Bronchial epithelial cell (primary cell): Measurements from ENCODE around the gene CRYGN. TPM values are rescaled to one million over a fixed set of nuclear protein-coding genes. Genes with fewer than 3 reads are reported as not detected.

Source experiments
- DNase-seq: peaks from one replicate; pipeline ENCODE4 v3.0.0-alpha.2; 2010; ENCODE audit warnings: low read depth
- FAIRE-seq: peaks from 2 replicates; lab custom pipeline; 2011; peaks lifted over from hg19 to GRCh38; lab: Jason Lieb, UNC
- H3K27me3 ChIP-seq: 2 replicates; pipeline ENCODE4 v1.5.1; 2011; ENCODE audit warnings: low read length; ENCODE audit not compliant: control insufficient read depth, insufficient read depth
- H3K36me3 ChIP-seq: 2 replicates; pipeline ENCODE4 v1.5.1; 2011; ENCODE audit warnings: low read length; ENCODE audit not compliant: control insufficient read depth, insufficient read depth
- H3K4me3 ChIP-seq: 2 replicates; pipeline ENCODE4 v1.5.1; 2011; ENCODE audit warnings: mild to moderate bottlenecking, low read depth, low read length, control low read depth
- CTCF ChIP-seq: IDR thresholded peaks from 2 replicates; pipeline ENCODE4 v1.5.1; 2011; ENCODE audit warnings: mild to moderate bottlenecking, moderate library complexity, low read length, control low read depth, inconsistent platforms; ENCODE audit not compliant: insufficient read depth, severe bottlenecking
- total RNA-seq: library from RNA; depleted of rRNA; stranded (reverse); fragments of >200 nt; gene quantifications from 2 replicates; pipeline ENCODE4 v1.2.1, GENCODE V29; 2014

CRYGN gene
- total RNA-seq, 1 donor from 2014 or later, result not detected

- Histone ChIP-seq H3K36me3 (no peaks in the 10 kb centered on the region), H3K4me3 (no peak overlapping the region), H3K27me3 (peaks cover 3% of the 10 kb centered on the region)
- TF ChIP-seq CTCF, result no peak
- DNase-seq (no peak), FAIRE-seq (peak; percentile 47)
These were observed 13.4 kb upstream of the CRYGN start for GRCh38 chr7:151453326-151453791.

DNA sequence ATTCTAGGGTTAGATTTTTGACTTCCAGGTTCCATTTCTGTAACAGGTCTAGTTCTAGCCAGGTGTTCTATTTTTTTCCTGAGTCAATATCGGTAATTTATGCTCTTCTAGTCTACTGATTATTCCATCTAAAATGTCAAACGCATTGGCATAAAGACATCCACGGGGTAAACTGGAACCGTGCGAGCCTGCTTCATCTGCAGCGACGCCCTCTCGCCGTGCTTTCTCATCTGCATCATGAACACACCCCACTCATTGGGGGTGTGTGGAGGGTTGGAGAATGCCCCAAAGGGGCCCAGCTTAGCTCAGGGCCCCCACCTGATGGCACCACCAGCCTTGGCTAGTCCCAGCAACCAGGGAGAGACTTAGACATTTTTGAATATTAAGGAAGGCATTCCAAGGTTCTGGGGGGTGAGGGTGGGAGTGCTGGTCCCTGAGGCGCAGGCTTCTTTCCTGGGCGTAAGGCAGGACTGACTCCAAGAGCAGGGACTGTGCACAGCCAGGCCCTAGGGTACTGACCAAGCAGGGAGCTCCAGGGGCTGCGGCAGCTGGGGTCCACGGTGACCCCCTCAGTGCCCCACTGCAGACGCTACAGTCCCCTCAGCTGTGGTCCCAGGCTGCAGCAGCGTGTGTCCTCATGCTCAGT is 12.9 kb upstream of the CRYGN start:
- no peak overlapping the region for H3K4me3 ChIP-seq
- no peak for TF ChIP-seq CTCF
- no peak for FAIRE-seq
- peaks cover 3% of the 10 kb centered on the region for H3K27me3 ChIP-seq
- no peaks in the 10 kb centered on the region for H3K36me3 ChIP-seq
- DNase-seq, result no peak

DNA sequence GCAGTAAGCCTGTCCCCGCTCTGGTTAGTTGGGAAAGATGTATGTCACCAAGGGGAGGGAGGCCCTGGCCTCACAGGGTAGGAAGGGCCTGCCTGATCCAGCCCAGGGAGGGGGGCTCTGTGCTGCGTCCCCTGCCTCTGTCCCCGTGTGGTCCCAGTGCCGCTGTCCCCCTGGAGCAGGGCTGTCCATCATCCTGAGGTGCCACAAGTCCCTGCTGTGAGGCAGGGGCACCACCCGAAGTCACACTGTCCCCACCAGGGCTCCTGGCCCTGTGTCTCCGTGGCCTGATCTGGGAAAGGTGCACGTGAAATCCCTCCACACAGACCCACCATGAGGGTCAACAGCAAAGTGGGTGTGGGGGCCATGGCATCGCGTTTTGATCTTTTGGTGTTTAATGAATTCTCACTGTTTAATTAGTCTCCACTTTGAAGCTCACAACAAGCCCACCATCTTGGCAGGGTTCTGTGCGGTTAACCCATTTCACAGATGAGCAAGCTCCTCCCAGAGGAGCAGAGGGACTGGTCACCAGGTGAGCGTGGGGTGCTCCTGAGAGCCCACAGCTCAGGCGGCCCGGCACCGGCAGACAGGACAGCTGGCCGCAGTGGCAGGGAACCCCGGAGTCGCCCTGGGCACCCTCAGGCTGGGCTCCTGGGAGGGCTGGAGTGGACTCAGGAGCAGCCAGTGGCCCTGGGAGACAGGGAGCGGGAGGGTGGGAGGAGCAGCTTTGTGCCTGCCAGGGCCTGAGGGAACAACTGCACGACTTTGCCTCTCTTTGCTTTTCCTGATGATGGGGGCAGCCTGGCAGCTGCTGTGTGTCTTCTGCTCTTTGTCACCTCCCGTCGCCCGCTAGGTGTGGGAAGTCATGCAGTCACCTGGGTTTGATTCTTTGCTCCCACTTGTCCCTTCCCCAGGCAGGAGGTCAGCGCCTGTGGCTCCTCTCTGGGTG is 12.0 kb upstream of the CRYGN start:
- DNase-seq, result no peak
- no peak for FAIRE-seq
- Histone ChIP-seq H3K27me3 (peaks cover 3% of the 10 kb centered on the region), H3K4me3 (no peak overlapping the region), H3K36me3 (no peaks in the 10 kb centered on the region)
- no peak for TF ChIP-seq CTCF

- Histone ChIP-seq H3K27me3 (peaks cover 3% of the 10 kb centered on the region), H3K4me3 (no peak overlapping the region), H3K36me3 (no peaks in the 10 kb centered on the region)
- DNase-seq, result no peak
- FAIRE-seq, result no peak
- no peak for TF ChIP-seq CTCF
These were observed 11.2 kb upstream of the CRYGN start for GRCh38 chr7:151451156-151451555.

DNA sequence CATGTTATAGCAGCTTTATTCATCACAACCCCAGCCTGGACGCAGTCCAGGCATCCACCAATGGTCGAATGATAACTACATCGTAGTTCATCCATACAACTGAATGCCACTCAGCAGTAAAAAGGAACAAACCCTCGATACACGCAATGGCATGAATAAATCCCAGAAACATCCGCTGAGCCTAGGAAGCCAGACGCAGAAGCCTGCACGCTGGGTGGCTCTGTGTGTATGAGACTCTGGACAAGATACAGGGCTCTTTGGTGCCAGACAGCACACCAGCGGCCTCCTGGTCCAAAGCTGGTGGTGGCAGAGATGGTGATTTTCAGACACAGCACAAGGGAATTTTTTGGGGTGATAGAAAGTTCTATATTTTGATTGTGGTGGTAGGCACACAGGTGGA is 10.0 kb upstream of the CRYGN start:
- FAIRE-seq (no peak), DNase-seq (no peak)
- H3K36me3 ChIP-seq, result no peaks in the 10 kb centered on the region
- peaks cover 3% of the 10 kb centered on the region for H3K27me3 ChIP-seq
- no peak for TF ChIP-seq CTCF
- no peak overlapping the region for H3K4me3 ChIP-seq
